DMS 273 treated with DMSO at 0.1 percent for 48 hours (cell line): ENCODE measurements around the gene RUNX1.

Source experiments
- DNase-seq: peaks from one replicate; lab custom pipeline; 2025; lab: John Stamatoyannopoulos, UW

RUNX1 gene

DNA sequence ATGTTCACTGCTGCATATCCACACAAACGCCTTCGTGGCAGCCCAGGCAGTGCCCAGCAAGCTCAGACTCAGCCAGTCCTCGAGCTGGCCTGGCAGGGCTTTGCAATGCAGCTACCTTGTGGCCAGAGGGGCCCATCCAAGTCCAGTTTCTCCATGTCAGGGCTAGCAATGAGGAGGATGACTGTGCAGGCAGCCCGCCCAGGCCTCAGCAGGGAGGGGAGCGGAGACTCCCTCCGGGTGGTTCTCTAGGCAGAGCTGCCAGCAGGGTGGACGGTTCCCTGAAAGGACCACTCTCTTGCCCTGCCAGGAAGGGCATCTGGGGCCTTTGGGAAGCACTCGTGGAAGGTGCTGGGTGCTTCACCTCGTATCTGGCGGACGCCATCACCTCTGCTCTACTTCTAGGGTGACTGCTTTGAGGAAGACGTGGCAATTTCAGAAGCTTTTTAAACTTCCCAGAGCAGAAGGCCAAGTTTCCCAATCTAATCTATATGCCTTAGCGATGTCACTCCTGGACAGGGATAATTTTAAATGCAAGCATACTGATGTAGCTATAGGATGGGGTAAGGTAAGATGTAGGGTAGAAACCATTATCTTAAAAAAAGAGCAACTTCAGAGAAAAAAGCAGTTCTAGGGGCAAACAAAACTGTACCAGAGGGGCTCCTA is 56.2 kb downstream of the RUNX1 start:
- no peak for DNase-seq

DNA sequence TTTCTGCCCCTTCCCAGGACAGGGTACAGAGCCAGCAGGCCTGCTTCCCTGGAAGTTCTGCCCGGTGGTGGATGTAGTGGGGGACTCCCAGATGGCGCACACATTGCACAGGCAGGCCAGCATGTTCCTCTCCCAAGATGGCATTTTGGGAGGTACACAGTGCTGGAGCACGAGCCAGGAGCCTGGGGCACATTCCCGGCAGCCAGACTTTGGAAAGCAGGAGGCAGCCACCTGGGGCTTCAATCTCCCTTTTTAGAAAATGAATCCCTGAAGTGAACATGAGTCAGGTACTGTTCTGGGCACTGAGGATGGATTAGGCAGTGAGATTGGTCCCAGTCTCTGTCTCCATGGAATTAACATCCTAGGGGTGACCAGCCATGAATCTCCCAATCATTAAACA is 56.9 kb downstream of the RUNX1 start:
- DNase-seq, result no peak

DNA sequence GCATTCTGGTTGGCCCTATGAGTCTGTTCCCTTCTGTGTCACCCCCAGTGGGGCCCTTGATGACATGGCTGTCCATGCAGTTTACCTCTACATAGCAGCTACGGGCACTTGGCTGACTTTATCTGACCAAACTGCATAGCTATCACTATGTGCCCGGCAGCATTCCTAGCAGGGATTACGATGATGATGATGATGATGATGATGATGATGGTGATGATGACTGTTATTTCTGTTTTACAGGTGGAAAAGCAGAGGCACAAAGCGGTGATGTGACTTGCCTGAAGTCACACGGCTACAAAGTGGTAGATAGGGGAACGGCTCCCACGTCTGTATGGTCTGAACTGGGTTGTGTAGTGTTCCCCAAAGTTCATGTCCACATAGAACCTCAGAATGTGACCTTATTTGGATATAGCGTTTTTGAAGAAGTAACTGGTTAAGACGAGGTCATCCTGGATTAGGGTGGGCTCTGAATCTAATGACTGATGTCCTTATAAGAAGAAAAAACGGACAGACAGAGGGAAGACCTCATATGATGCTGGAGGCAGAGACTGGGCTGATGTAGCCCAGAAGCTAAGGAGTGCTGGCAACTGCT is 57.6 kb downstream of the RUNX1 start:
- DNase-seq, result no peak

DNA sequence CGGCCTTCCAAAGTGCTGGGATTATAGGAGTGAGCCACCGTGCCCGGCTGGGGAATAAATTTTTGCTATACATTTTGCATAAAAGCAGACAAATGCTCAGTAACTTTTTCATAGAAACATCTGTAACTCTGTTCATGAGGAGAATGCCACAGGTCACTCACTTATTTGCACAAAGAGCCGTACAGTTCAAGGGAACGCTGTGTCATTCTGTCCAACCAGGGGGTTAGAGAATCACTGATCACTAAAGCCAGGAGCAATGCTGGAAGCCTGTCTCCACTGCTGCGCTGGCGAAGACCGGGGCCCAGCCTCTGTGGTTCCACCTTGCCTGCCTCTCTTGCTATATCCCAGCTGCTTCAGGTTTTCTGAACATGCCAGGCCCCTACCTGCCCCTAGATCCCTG is 58.3 kb downstream of the RUNX1 start:
- no peak for DNase-seq

DNA sequence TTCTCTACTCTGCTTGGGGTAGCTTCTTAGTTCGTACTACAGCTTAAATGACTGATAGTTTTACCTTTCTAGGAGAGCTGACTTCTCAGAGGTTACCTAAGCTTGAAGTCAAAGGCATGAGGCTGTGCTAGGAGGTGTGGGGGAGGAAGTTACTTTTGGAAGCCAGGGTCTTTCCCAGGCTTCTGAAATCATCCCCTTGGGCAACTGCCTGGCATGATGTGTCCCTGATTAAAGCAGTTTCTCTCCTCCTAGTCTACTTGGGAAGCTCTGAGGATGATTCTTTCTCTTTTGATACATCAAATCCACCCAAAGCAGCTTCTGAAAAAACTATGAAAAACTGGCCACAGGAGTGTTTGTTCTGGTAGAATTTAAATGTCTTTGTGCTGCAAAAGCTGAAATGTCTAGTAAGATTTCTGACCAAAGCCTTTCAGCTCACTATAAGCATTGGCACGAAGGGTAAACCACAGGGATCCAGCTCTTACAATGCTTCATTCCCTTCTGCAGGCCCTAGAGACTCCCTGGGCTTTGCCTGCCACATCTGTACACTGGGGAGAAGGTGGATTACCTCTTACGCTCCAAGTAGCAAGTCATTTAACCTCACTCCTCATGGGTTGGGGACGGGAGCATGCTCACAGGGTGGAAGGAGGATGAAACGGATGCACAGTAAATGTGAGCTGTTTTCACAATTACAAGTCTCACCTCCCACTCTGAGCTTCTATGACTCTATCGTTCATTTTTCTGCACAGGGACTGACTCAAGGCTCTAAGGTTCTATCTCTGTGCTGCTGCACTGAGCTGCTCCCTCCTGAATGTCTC is 59.6 kb downstream of the RUNX1 start:
- no peak for DNase-seq

DNA sequence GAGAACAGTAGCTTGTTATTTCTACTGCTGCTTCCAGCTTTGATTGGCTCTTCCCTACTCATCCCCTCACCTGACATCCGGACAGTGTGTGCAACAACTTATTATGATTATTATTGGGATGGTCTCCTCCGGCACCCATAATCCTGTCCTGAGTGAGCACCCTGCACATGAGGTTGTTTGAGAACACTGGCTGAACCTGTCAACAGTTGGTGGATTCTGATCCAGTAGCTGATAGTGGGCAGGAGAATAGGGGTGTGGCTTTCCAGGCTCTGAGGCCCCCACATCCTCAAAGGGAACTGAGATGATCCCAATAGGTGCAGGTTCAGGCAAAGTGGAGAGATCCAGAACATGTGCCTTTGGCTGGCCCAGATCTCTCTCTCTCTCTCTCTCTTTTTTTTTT is 60.5 kb downstream of the RUNX1 start:
- no peak for DNase-seq

DNA sequence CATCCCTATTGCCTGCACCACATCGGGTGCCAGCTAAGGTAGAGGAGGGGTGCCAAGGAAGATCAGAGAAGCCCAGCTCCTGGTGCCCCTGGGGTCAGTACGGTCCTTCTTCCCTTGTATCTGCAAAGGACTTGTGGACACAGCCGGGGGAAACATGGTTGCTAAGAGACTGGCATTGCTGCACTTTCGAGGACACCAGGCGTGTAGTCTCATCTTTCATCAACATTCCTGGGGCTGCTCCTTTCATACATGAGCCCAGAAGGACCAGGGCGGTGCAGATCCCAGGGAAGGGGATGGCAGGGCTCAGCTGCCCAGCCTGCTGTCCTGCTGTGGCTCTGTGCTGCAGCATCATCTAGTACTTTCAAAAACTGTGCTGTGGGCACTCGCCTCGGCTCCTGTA is 61.0 kb downstream of the RUNX1 start:
- DNase-seq, result no peak

DNA sequence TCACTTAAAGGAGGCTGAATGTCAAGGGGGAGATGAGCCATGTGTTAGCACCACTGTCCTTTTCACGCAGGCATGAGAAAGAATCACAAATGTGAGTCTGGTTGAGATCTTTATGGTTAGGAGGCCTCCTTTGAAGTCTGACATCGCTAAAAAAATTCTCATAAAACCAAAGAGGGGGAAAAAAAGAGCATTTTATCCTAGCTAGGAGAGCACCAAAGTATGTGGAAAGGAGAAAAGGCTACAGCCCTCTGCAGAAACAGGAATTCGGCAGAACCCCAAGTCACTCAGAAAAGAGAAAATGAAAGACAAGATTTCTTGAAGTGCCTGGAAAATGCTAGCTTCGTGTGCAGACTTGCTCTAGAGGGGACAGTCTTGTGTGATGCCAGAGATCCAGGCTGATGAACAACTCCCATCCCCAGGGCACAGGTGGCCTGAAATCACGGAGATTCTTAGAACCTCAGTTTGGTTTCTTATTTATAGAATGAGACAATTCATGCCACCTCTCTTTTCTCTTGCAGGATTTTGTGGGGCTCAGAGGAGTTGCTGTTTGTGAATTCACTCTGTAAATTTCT is 61.5 kb downstream of the RUNX1 start:
- DNase-seq, result no peak

DNA sequence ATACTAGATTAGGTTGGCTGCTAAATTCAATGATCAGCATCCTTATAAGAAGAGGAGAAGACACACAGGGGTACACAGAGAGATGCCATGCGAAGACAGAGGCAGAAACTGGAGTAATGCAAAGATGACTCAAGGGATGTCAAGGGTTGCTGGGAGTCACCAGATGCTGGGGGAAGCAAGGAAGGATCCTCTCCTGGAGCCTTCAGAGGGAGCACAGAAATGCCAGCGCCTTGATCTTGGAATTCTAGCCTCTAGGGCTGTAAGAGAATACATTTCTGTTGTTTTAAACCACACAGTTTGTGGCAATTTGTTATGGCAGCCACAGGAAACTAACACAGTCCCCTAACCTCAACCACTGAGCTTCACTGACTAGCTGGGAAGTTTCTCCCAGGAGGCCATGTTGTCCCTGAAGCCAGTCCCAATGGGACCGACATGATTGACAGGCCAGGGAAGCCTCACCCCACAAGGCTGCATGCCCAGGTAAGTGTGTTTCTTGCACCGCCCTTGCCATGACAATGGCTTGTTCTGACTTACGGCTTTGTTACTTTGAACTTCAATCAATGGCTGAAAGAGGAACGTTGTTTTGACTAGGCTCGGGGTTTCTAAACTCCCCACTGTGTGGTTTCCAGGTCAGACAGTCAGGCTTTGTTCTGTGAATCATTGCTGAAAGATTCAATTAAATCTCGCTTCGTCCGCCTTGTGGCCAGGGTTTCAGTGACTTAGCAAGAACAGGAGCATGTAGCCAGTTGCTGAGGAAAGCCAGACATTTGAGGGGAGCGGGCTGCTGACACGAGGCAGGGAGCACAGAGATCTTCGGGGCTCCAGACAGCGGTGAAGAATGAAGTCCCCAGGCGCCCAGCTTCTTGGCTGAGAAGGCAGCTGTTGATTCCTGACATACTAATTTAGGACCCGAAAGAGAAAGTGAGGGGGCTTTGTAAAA is 62.3 kb downstream of the RUNX1 start:
- DNase-seq, result no peak

DNA sequence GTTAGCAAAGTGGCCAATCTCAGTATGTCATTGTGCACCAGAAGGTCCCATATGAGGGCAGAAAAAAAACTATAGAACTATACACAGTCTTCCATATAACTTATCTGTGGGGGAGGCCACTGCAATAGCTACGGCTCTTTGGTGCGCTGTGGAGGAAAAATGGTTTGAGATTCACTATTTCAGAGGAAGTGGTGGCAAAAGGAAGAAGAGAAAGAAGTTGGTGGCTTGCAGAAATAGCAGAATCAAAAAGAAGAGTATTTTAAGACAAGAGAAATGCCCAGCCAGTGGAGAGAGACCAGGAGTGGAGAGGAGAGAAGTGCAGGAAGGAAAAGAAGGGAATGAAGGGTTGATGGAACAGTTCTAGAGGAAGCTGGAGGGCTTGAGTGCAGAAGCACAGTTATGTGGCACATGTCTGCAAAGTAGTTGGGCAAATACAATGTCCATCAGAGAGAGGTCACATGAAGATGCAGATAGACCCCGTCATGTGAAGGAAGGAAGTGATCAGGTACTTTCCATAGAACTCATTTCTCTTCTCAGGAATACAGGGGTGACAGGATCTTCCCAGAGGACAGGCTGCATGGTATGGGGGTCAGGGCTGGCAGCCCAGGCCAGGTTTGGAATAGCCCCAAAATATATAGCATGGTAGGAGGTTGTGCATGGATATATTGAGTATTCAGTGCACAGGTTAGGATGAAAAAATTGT is 64.6 kb downstream of the RUNX1 start:
- no peak for DNase-seq

DNA sequence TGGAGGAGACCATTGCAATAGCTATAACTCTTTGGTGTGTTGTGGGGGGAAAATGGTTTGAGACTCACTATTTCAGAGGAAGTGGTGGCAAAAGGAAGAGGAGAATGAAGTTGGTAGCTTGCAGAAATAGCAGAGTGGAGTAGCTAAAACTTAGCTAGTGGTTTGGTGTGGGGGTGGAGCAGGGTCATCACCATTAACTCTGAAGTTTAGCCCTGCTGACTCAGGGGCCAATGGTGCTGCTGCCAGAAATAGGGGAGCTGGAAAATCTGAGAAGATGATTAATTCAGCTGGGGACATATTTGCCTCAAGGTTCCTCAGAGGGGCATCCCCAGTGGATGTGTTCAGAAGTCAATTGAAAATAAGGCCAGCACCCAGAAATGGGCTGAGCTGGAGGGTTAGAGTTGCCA is 65.4 kb downstream of the RUNX1 start:
- no peak for DNase-seq

DNA sequence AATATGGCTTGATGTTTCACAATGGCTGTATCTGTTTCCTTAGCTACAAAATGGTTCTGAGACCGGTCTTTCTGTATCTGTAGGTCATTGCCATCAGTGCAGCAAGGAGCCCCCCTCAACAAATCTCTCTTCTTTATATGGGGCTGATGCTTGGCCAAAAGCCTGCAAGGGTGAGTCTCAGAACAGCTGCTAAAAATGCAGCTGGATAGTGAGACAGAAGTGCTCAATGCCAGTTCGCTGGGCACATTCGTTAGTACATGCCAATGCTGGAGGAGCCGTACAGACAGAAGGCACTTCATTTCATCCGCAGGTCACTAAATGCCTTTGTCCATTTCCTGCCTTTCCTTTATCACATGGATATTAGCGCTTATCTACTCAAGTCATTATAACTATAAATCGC is 67.3 kb downstream of the RUNX1 start:
- DNase-seq, result no peak

DNA sequence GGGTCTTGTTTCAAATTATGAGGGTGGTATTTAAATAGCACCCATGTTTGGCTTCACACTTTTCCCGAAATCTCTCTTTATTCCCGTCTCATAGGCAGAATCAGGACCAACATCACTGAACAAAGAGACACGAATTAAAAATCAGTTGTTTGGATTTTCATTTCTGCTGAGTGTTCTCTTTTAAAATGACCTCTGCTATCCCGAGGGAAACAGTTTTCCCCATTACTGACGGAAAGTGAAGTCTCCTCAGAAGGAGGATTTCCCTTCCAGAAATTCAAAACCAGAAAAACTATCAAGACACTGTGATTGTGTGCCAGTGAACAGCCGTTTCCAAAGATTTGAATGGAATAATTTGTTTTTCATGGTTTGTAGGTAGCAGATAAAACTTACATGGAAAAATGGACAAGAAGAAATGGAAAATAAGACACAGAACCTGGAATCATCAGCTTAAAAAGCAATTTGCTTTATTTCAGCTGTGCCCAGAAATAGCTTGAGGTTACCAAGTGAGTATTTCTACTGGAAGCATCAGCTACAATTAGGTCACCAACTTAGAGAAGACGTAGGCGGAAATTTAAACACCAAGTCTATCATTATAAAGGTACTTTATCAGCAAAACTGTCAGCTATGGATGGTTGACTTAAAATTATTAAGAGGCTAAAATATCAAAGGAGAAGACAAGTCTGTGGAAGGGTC is 68.5 kb downstream of the RUNX1 start:
- DNase-seq, result no peak

DNA sequence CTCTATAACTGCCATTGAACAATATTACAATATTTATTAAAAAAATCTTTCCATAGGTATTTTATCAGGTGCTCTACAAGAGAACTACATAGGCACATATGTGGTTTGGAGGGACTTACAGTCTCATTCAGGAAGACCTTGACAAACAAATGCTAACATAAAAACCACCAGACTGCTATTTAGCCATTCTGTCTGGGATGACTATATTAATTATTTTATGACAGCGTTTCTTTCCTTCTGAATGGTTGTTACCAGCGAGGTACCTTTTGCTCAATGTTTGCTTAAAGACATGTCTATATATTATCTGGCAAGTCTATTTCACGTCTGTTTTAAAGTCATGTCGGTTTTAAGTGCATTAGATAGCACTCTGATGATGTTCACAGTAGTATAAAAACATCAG is 69.7 kb downstream of the RUNX1 start:
- no peak for DNase-seq

DNA sequence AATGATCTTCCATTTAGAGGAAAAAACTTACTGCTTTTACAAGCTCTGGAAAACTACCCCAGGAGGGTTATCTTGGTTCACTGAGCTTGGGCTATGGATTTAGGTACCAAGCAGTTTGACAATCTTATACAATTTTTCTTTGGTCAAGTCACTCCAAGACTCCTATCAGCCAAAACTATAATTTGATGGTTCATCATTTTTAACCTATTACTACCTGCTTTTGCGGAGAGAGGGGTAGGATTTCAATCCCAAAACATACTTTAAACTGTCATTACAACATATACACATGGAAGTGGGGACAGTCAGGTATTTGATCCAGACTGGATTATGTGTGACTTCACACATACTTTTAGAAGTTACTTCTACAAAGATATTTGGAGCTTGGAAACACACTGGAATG is 71.8 kb downstream of the RUNX1 start:
- DNase-seq, result no peak

DNA sequence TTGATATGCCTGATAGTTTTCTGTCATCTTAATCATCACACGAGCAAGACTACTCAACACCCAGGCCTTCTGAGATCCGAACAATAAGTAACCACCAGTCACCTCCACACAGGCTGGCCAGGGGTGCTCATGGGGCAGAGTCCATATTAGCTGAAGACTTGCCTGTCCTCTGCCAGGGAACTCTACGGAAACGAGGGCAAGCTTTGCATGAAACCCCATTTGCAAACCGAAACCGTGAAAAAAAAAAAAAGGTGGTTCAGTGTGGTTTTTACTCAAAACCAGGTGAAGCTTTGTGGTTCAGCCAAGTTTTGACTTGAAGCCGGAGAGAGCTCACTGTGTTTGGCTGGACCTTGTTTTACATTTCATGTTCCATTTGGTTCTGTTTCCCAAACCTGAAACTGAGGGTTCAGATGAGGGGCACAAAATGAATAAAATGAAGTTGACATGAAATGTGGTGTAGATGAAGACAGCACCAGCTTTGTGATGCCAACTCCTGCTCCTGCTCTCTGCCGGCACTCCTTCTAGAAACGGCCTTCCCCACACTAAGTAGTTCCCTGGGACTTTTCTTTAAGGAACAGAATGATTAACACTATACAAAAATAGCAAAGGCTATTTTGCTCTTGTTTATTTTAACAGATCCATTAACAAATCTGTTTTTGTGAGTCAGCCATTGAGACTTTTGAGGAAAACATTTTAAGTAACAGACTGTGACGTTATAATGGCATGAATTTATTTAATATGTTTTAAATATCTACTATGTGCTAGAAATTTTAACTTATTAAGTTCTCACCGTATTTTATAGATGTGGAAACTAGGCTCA is 74.7 kb downstream of the RUNX1 start:
- DNase-seq, result no peak

DNA sequence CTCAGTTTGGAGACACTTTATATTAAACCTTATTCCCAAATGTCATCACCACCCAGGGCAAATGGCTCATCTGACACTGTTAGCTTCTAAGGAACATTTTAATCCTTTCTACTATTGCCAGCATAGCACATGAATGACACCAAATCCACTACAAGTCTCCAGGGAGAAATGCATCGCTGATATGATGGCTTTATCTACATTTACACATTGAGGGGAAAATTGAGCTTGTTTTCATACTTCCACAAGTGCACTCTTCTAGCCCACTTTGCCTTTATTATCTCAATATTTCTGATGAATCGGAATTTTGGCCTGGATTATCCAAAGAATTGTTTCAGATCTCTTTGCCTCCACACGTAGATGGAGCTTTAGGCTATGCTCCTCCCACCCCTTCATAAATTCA is 75.4 kb downstream of the RUNX1 start:
- DNase-seq, result no peak

DNA sequence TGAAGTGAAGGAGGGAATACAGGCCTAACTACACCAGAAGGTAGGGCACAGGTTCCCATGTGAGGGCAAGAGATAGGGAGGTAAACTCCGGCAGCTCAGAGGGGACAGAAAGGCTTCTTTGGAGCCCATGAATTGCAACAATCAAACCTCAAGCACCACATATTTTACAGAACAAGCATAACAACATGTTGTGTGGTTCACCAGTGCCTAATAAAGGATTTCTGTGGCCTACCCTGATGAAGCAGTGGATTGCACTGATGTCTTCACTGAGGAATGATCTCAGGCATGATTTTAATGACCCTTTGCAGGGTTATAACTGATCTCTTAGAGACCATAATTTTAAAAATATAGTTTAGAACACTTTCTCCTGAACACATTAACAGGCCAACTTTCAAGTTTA is 77.4 kb downstream of the RUNX1 start:
- DNase-seq, result no peak

DNA sequence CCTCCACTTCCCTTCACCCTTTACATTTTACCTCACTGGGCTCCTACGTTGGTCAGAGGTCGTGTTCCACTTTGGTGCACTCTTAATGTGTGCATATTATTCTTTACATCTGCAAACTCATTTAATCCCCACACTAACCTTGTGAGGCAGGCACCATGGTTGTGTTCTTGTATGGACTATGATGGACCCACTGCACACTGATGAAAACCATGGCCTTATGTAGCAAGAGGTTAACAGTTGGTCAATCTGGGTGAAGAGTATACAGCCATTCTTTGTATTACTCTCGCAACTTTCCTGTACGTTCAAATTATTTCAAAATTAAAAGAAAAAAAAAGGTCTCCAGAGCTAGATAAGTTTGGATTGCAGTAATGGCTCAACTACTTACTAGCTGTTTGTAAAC is 78.5 kb downstream of the RUNX1 start:
- no peak for DNase-seq

DNA sequence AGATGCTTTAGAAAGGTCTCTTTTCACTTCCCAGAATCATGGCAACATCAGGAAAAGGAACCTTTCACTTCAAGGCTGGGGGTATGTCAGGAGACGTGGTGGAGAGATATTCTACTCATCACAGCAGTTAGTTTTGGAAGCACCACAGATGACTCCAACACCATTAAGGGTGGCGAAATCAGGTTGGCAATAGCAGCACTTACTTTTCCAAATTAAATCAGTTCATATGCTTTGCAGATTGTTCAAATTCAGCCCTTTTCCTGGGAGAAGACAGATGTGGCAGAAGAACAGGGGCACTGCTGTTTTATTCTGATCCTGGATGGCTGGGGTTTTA is 79.0 kb downstream of the RUNX1 start:
- DNase-seq, result no peak
